NCI-H82 treated with DMSO at 0.1 percent for 48 hours (cell line): Measurements from ENCODE around the gene NUP98.
A peak's percentile ranks its signal among the peaks of the same experiment; 100 is the strongest.

Experiments
- DNase-seq: peaks from one replicate; lab custom pipeline; 2025; ENCODE audit not compliant: unreplicated experiment; lab: John Stamatoyannopoulos, UW

NUP98 gene

DNA sequence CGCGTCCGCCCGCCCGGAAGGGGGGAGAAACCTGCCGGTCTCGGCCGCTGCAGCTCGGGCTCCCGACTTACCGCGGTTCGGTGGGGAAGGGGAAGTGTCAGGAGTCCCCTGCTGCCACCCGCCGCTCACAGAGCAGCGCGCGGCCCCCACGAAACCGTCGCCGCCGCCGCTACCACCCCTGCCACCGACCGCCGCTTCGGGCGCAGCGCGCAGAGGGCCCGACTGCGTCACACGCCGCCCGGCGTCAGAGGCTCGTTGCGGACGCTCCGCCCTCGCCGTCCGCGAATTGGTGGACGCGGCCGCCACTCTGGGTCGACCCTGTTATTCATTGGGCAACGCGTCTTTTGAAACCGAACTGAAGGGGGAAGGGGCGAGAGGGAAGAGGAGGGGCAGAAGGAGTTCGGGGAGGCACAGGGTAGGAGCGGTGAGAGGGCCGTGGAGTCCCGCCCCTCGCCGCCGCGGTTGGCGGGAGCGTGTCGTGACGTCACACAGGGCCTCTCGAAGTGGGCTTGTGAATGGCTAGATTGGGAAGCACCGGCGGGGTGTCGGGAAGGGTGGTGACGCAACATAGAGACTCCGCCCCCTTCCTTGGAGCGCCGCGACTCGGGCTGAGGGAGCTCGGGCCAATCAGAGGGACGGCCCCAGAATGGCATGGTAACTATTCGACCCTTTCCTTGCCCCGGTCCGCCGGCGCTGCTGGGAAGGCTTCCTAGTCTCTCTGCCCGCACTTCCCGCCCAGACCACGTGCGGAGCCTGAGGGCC lies at the start of gene NUP98:
TSS of gene NUP98 (minus strand) at position 226 of the 762 bp plus-strand sequence. CDS start 15,437 bp downstream, outside the sequence.
- DNase-seq = peak; percentile 95

DNA sequence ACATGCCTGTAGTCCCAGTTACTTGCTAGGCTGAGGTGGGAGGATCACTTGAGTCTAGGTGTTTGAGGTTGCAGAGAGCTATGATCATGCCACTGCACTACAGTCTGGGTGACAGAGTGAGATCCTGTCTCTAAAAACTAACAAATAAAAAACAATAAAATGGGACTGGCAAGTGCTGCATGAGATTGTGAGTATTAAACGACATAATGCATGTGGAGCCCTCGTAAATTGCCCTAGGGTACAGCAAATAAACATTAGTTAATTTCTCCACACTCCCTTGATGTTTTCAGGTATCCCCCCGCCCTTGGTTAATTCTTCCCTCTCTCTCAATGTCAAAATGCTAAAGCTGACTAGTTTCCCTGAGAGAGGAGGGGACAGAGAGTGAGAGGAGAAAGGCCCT lies 48.3 kb upstream of the NUP98 start:
- no peak for DNase-seq

DNA sequence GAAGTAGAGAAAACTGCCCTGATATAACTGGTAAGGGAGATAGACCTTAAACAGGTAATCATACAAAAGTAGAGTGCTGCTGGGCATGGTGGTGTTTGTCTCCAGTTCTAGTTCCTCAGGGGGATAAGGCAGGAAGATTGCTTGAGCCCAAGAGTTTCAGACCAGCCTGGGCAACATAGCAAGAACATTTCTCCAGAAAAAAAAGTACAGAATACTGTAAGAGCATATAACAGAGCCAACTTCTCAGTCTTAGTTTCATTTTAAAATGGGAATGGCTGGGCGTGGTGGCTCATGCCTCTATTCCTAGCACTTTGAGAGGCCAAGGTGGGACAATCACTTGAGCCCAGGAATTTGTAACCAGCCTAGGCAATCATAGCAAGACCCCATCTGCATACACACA lies 47.9 kb upstream of the NUP98 start:
- DNase-seq = no peak

DNA sequence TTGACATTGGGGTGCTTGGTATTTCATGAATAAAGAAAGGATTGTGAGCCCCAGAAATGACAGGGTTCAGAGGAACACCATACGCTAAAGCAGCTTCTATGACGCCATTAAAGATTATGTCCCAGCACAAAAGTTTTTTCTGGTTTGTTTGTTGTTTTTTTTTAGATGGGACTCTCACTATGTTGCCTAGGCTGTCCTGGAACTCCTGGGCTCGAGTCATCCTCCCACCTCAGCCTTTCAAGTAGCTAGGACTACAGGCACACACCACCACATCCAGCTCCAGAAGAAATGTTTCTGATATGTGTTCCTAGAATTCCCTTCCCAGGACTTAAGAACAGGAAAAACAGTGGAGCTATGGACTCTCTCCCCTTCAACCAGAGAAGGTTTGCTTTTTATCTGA lies 46.0 kb upstream of the NUP98 start:
- no peak for DNase-seq

GRCh38 chr11:3841426-3842350 lies 44.3 kb upstream of the NUP98 start:
- peak; percentile 10 for DNase-seq

GRCh38 chr11:3840870-3841425 lies 43.6 kb upstream of the NUP98 start, which contains the start of gene RHOG:
Gene RHOG, minus strand, starts transcription at chr11:3840959. Its CDS starts 12,821 bp downstream, at chr11:3828138.
- DNase-seq = no peak

DNA sequence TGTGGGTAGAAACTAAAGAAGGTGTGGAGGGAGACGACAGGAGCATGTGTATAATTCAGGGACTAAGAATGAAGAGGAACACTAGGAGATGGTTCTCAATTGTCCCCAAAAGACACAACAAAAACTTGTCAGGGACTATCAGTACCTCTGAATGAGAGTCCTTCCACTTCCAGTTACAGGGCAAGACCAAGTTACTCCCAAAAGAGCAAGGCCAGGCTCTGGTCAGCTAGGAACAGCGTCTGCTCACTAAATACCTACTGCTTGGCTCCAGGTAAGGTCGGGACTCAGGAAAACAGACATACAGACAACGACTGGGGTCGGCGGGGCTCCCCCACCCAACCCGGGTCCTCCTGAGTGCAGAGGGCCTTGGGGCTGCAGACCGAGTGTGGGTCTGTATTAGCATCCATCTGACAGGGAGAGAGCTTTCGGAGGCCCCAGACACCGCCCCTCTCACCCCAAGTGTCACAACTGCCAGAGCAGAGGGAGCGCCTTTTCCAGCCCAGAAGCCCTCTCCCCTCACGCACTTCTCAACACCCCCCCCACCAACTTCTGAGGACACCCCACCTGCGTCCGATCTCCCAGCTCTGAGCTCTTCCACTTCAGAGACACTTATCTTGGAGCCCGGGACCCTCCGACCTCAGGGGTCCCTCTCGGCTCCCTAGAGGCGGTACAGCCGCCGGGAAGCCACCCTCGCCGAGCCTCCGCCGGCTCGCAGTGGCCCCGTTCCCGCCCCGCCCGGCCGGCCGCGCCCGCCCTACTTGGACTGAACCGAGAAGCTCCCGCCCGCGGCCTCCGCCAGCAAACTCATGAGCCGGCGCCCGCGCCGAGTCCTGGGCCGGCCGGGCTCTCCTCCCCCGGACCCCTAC lies 42.9 kb upstream of the NUP98 start:
- no peak for DNase-seq

- DNase-seq = no peak
Measured at GRCh38 chr11:3838504-3838903, 41.1 kb upstream of the NUP98 start.

GRCh38 chr11:3837793-3838192 lies 40.4 kb upstream of the NUP98 start:
- DNase-seq = no peak

- DNase-seq = no peak
Measured at GRCh38 chr11:3836903-3837302, 39.5 kb upstream of the NUP98 start.

DNA sequence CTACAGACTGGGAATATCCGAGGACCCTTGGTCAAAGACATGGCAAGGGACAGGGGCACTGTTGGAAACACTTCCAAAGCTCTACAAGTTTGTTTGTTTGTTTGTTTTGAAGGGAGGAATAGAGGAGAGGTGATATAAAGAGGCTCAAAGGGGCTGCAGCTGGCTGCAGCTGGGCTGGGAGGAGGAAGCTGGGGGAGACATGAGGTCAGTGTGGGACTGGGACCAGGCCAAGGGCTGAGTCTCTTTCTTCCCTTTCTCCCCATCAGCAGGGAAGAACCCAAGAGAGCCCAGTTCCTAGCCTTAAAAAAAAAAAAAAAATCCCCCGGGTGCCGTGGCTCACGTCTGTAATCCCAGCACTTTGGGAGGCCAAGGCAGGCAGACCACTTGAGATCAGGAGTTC lies 38.4 kb upstream of the NUP98 start:
- no peak for DNase-seq

- DNase-seq = no peak
Measured at GRCh38 chr11:3834664-3835461, 37.5 kb upstream of the NUP98 start.

DNA sequence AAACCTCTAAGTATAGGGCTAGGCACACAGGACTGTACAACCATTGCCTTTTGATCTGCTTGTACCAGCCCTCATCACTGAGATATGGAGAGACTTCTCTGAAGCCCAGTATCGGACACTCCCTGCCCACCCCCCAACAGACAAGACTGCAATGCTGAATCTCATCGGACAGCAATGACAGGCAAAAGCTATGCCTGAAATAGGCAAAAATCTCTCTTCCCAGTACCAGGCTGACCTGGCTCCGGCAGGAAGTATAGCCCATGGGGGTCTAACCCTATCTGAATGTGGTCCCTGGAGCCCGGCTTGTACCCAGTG lies 37.0 kb upstream of the NUP98 start:
- DNase-seq = no peak

DNA sequence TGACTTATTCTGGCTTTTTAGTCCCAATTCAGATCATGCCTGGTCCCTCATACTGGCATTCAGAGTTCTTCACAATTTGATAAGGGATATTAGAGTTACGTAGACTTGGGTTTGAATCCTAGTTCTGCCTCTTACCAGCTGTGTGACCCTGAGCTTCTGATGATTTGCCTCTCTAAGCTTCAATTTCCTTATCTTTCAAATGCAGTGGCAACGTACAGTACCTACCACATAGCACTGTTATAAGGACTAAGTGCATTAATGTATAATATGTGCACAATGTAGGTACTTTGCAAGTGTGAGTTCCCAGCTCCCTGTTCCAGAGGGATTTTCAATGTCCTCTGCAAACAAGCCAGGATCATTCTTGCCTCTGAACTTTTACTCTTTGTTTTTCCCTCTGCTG lies 36.1 kb upstream of the NUP98 start:
- DNase-seq = no peak

- DNase-seq = no peak
Measured at GRCh38 chr11:3832816-3833215, 35.5 kb upstream of the NUP98 start.

GRCh38 chr11:3831378-3832239 lies 34.3 kb upstream of the NUP98 start:
- DNase-seq = no peak

DNA sequence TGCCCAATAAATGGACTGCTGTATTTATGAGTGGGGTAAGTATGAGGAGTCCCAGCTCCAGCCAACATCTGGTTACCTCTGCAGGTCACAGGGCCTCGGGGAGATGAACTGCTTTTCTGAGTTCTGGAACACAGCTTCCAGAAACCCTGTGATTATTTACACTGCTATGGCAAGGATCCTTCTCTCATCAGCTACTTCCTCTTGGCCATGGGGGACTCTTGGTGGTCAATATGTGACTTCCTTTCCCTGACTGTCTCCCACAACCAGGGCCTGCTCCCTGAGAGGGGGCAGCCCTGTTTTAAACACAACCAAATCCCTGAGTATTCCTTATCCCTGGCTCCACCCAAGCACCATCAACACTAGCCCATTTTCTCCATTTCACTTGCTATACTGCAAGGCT lies 33.4 kb upstream of the NUP98 start:
- no peak for DNase-seq

- no peak for DNase-seq
Measured at GRCh38 chr11:3830088-3830487, 32.7 kb upstream of the NUP98 start.
